GM18868 (cell line): ENCODE measurements around the gene CLTB.

Source experiments
- ATAC-seq: cut with Tn5 transposase; IDR thresholded peaks from one replicate; pipeline ENCODE4 v1.9.1; 2021; ENCODE audit warnings: mild to moderate bottlenecking, moderate library complexity; ENCODE audit not compliant: unreplicated experiment

Gene CLTB

GRCh38 chr5:176383961-176384360, 32.4 kb downstream of the CLTB start:
- no peak for ATAC-seq

GRCh38 chr5:176383248-176383905, 33.0 kb downstream of the CLTB start:
- ATAC-seq = no peak

GRCh38 chr5:176382721-176383120, 33.6 kb downstream of the CLTB start:
- ATAC-seq = no peak

GRCh38 chr5:176381979-176382378, 34.4 kb downstream of the CLTB start:
- no peak for ATAC-seq

- no peak for ATAC-seq
Observed at GRCh38 chr5:176381423-176381822, 34.9 kb downstream of the CLTB start.

GRCh38 chr5:176379881-176380280, 36.5 kb downstream of the CLTB start:
- ATAC-seq = peak; percentile 77

- ATAC-seq = no peak
Observed at GRCh38 chr5:176373100-176373818, 43.1 kb downstream of the CLTB start.

- no peak for ATAC-seq
Observed at GRCh38 chr5:176371621-176372539, 44.5 kb downstream of the CLTB start.

GRCh38 chr5:176369934-176370711, 46.2 kb downstream of the CLTB start:
- ATAC-seq = no peak

GRCh38 chr5:176368726-176369125, 47.6 kb downstream of the CLTB start:
- no peak for ATAC-seq

GRCh38 chr5:176366232-176366894, 50.0 kb downstream of the CLTB start:
- ATAC-seq = no peak

- peak; percentile 41 for ATAC-seq
Observed at GRCh38 chr5:176365351-176366231, 50.7 kb downstream of the CLTB start, which contains the start of gene ARL10. TSS of gene ARL10 (plus strand) at chr5:176365487. CDS start at chr5:176365564, 77 bp downstream.

- no peak for ATAC-seq
Observed at GRCh38 chr5:176364765-176365350, 51.5 kb downstream of the CLTB start.

GRCh38 chr5:176362233-176362490, 54.2 kb downstream of the CLTB start:
- peak; percentile 3 for ATAC-seq

- ATAC-seq = peak; percentile 90
Observed at GRCh38 chr5:176361437-176362232, 54.7 kb downstream of the CLTB start, which contains the start of gene KIAA1191. TSS of gene KIAA1191 (minus strand) at chr5:176361764. CDS start at chr5:176359508, 2,256 bp downstream.

- no peak for ATAC-seq
Observed at GRCh38 chr5:176360894-176361436, 55.4 kb downstream of the CLTB start.

- no peak for ATAC-seq
Observed at GRCh38 chr5:176359658-176360057, 56.7 kb downstream of the CLTB start.

GRCh38 chr5:176356179-176356566, 60.2 kb downstream of the CLTB start:
- no peak for ATAC-seq
